ENCODE data around the gene FBXO28.
A peak's percentile ranks its signal among the peaks of the same experiment; 100 is the strongest.

FBXO28 gene

GRCh38 chr1:224096773-224097172 lies 17.1 kb upstream of the FBXO28 start:
- DNase-seq: no peak

- no peak for DNase-seq
Observed at GRCh38 chr1:224098007-224098406, 15.9 kb upstream of the FBXO28 start.

- peak; percentile 40 for DNase-seq
Observed at GRCh38 chr1:224106568-224107281, 7.2 kb upstream of the FBXO28 start.

GRCh38 chr1:224107282-224107625 lies 6.7 kb upstream of the FBXO28 start:
- no peak for DNase-seq

- no peak for DNase-seq
Observed at GRCh38 chr1:224108991-224109390, 4.9 kb upstream of the FBXO28 start.

GRCh38 chr1:224109981-224110380 lies 3.9 kb upstream of the FBXO28 start:
- DNase-seq: no peak

- no peak for DNase-seq
Observed at GRCh38 chr1:224113005-224113404, 906 bp upstream of the FBXO28 start.

GRCh38 chr1:224113545-224113917 lies 380 bp upstream of the FBXO28 start:
- DNase-seq: no peak

GRCh38 chr1:224114787-224115175 lies 870 bp downstream of the FBXO28 start:
- DNase-seq: no peak

GRCh38 chr1:224116131-224116530 lies 2.2 kb downstream of the FBXO28 start:
- DNase-seq: peak; percentile 76

- DNase-seq: no peak
Observed at GRCh38 chr1:224118688-224119087, 4.8 kb downstream of the FBXO28 start.

GRCh38 chr1:224123136-224123535 lies 9.2 kb downstream of the FBXO28 start:
- no peak for DNase-seq

- no peak for DNase-seq
Observed at GRCh38 chr1:224124220-224124619, 10.3 kb downstream of the FBXO28 start.

- DNase-seq: no peak
Observed at GRCh38 chr1:224127925-224128819, 14.3 kb downstream of the FBXO28 start.

- no peak for DNase-seq
Observed at GRCh38 chr1:224131253-224131652, 17.3 kb downstream of the FBXO28 start.

- no peak for DNase-seq
Observed at GRCh38 chr1:224132901-224133300, 19.0 kb downstream of the FBXO28 start.

- DNase-seq: no peak
Observed at GRCh38 chr1:224133741-224134299, 19.9 kb downstream of the FBXO28 start.

- no peak for DNase-seq
Observed at GRCh38 chr1:224137518-224137917, 23.6 kb downstream of the FBXO28 start.

- DNase-seq: no peak
Observed at GRCh38 chr1:224138198-224138597, 24.3 kb downstream of the FBXO28 start.

GRCh38 chr1:224141693-224142092 lies 27.8 kb downstream of the FBXO28 start:
- no peak for DNase-seq

GRCh38 chr1:224149709-224150108 lies 35.8 kb downstream of the FBXO28 start:
- no peak for DNase-seq

- no peak for DNase-seq
Observed at GRCh38 chr1:224151117-224151516, 37.2 kb downstream of the FBXO28 start.

- DNase-seq: no peak
Observed at GRCh38 chr1:224157316-224157715, 43.4 kb downstream of the FBXO28 start.

- DNase-seq: no peak
Observed at GRCh38 chr1:224159541-224159940, 45.6 kb downstream of the FBXO28 start.
